UCSD-AML1 (cell line): Measurements from ENCODE around the gene UCN3.
A peak's percentile ranks its signal among the peaks of the same experiment; 100 is the strongest.
"Not testable (repeated sequence)": the region's sequence is repeated elsewhere in the genome, so short reads cannot be mapped to it uniquely, and the experiment has no call there.

ENCODE experiments used
- DNase-seq: peaks from one replicate; lab custom pipeline; 2025; ENCODE audit not compliant: unreplicated experiment; lab: John Stamatoyannopoulos, UW

UCN3 gene

DNA sequence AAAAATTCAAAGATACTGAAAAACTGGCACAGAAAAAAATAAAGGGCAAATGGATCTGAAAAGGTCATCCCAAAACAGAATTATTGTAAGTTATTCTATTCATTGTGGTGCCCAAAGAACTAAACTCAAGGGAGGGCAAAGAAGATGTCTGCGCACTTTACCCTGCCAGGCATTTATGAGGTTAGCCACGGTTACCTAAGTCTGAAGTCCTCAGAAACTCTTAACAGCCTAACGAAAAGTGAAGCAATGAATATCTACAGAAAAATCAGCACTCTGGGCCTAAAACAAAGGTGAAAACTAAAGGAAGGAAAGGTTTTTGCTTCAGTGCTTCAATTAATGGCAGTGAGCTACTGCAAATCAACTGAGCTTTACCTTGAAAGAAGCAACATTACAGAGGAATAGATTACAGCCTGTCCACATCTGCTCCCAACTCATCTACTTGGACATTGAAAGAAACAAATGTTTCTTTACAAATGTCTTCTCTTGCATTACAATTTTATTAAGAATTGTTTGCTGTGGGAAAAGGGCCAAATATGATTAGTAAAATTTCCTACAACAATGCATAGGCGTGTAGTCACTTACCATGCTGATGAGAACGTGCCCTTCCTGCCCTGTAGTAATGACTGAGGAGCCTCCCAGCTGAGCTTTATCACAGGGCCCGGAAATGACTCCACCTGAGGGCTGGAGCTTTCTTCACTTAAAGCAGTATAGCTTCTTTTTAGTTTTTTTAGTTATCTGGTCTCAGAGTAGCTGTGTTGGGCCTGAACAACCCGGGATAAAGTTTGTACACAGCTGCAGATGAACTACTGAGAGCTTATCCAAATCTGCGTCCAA is 39.7 kb downstream of the UCN3 start, which contains the start of gene TUBAL3:
TUBAL3 (minus strand) TSS at position 621 of the 834 bp plus-strand sequence; CDS start at position 585, 36 bp downstream.
- no peak for DNase-seq

DNA sequence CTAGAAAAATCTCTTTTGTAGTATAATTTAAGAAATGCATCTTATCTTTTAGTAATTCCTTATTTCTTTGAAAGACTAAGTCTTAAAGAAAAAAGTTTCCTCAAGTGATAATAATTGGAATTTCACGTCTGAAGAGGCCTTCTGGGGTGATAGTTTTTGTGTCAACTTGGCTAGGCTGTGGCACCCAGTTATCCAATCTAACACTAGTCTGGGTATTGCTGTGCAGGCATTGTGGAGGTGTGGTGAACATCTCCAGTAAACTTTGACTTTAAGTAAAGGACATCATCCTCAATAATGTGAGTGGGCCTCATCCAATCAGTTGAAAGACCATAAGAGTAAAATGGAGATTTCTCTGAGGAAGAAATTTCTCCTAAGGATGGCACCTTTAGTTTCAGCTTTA is 42.2 kb downstream of the UCN3 start:
- no peak for DNase-seq

DNA sequence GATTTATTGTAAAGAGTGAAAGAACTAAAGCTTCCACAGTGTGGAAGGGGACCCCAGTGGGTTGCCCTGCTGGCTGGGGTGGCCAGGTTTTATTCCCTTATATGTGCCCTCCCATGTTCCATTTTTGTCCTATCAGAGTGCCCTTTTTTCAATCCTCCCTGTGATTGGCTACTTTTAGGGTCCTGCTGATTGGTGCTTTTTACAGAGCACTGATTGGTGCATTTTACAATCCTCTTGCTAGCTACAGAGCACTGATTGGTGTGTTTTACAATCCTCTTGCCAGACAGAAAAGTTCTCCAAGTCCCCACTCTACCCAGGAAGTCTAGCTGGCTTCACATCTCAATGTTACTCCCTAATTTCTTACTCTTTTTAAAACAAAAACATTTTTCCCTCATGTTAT is 46.0 kb downstream of the UCN3 start:
- DNase-seq, result not testable (repeated sequence)

DNA sequence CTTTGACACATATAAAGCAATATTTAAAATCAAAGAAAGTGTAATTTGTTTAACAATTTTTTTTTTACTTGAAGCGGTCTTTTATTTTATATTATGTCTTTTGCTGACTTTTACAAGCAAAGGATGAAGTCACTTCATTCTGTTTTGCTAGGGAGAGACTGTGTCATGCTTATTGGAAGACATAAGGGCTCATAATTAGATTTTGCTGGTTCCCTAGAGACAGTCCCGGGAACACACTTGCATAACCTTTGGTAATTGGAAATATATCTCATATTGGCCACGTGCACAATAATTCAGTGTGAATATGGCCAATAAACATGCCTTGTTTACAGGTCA is 47.1 kb downstream of the UCN3 start:
- no peak for DNase-seq

DNA sequence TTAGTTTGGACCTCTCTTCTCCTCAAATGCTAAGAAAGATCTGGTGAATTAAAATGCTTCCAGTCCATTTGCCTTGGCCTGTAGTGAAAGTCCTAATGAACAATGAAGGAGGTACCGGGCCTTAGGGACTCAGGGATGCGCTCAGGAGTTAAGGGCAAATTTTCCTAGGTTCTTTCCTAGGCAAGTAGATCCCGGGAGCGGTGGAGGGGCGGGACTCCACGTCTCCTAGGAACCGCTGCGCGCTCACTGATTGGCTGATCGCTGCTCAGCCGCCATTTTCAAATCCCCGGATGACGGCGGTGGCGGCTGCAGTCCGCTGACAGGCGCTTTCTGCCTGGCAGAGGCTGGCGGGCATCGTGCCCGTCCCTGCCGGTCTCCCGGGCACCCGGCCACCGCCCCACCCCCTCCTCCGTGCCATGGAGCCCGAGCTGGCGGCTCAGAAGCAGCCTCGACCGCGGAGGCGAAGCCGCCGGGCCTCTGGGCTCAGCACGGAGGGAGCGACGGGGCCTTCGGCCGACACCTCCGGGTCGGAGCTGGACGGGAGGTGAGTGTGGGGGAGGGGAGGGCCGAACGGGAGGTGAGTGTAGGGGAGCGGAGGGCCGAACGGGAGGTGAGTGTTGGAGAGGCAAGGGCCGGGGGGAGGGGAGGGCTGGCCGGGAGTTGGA is 47.6 kb downstream of the UCN3 start, which contains the start of gene NET1:
NET1 (plus strand) TSS at position 281 of the 665 bp plus-strand sequence; CDS start at position 417, 136 bp downstream.
- DNase-seq, result peak; percentile 86

DNA sequence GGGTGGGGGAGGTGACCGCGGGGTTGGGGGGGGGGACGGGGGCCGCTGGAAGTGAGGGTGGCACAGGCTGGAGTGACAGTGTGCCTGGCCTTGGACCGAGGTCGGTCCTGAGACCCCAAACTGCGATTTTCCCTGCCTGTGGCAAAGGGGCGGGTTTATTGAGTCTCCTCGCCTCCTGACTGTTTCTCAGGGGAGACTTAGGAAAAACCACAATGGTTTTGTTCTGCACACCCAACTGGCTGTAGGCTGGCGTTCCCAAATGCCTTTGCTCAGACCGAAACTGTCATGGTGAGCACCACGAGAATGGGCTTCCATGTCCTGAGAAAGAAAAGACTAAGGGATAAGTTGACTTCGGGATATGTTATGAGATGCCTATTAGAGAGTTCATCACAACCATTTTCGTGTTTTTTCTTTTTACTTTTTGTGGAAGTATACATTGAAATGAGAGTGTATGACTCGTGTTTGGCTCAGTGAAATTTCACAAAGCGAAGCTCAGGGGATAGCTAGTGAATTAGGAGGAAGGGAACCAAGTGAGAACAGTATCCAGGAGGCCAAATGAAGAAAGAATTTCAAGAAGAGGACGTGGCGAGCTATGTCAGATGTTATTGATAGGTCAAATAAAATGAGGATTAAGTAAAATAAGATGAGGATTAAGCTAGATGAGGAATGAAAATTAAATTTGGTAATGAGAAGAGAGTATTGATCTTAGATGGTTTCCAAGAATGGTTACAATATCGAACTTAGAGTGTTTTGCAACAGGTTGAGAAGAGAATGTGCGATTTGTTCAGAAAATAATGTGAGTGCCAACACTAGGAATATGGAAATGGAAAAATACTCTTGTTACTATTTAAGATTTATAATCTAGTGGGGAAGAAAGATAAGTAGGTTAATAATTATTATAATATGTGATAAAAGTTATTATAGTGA is 48.5 kb downstream of the UCN3 start:
- DNase-seq, result peak; percentile 25

DNA sequence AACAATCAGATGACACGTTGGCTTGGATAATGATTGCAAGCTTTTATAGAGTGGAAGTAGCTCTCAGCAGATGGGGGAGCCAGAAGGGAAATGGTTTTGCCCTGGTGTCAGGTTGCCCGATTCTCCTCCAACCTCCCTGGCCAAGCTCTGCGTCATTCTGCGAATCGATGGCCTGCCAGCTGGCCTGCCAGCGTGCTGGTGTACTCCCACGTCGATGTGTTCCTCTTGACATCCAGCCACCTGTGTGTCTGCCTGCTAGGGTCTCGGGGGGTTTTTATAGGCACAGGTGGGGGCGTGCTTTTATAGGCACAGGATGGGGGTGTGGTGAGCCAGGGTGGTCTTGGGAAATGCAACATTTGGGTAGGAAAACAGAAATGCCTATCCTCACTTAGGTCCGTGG is 52.2 kb downstream of the UCN3 start:
- no peak for DNase-seq

DNA sequence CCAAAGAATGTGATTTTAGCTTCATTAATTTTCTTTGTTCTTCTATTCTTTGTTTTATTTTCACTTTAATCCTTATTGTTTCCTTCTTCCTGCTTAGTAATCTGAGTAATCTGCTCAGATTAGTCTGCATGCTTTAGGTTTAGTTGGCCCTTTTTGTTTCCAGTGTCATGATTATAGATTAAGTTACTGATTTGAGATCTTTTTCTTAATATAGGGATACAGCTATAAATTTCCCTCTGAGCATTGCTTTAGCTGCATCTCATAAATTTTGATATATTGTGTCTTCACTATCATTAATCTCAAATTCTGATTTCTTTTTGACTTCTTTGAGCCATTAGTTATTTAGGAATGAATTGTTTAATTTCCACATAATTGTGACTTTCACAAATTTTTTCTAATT is 53.8 kb downstream of the UCN3 start:
- no peak for DNase-seq

DNA sequence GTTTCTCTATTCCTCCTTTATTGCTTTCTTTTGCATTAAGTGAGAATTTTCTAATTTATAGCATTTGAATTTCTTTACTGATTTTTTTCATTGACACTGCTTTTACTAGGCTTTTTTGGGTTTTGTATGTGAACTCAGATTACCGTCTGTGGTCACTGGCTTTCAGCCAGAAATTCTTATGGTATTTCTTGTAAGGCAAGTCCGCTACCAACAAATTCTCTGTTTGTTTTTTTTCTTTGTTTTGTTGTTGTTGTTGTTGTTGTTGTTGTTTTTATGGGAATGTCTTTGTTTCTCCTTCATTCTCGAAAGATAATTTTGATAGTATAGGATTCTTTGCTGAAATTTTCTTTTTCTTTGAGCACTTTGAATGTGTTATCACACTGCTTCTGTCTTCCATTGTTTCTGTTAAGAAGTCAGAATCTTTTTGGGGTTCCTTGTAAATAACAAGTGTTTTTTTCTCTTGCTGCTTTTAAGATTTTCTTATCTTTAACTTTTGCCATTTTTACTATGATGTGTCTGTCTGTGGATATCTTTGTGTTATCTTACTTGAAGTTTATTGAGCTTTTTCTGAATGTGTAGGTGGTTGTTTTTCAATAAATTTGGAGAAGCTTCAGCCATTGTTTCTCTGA is 54.8 kb downstream of the UCN3 start:
- no peak for DNase-seq

DNA sequence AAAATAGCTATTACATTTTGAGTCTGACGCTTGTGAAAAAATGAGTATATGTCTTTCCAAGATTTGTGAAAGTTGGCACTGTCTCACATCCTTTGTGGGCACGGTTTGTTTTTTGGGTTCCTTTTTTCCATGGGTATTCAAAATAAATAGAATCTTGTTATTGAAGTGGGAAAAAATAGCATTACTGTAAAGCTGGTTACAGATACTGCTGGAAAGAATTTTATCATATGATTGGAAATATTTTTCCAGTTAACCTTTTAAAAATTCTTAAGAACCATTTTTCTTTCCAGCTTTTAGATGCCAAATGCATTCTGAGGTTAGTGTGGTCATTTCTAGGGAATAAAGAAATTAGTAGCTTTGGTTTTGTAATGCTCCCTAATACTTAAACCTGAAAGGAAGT is 59.0 kb downstream of the UCN3 start:
- DNase-seq, result no peak
